GM13977 (cell line): Measurements from ENCODE around the gene UPF2.

Experiments used
- DNase-seq: peaks from one replicate; pipeline ENCODE4 v3.0.0; 2012; ENCODE audit warnings: low spot score
- in situ Hi-C: fragments of 300-500 bp; cut with MboI; formaldehyde crosslinking; loops from one replicate; pipeline ENCODE4 v1.12.0; 2022; ENCODE audit warnings: low sequenced_read_pairs, low pct_unique_long_range_greater_than_20kb, mixed read lengths, inconsistent platforms; ENCODE audit not compliant: unreplicated experiment
- TF ChIP-seq, protein P1 (sequence below): IDR thresholded peaks from 2 replicates; pipeline ENCODE4 v1.5.1; 2012; ENCODE audit warnings: mild to moderate bottlenecking, control low read depth; ENCODE audit not compliant: insufficient read depth; ENCODE audit errors: extremely low read depth, missing control alignments

The UPF2 gene

DNA sequence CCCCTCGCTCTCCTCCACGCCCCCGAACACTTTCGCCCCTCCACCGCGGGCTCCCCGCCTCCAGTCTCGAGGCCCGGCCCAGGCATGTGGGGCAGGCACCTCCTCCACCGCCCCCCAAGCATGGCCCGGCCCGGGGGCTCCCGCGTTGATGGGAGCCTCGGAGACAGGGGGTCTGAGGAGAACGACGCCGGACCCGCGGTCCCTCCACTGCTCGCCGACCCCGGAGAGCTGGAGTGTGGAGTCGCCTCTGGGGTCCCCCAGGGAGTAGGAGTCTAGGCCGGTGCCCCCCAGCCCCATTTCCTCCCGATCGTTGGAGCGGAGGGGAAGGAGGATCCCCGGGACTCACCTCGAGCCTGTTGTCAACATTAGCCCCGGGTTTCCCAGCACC lies 206 bp downstream of the UPF2 start:
- DNase-seq = peak; percentile 36
- in situ Hi-C loops = no loop called here

DNA sequence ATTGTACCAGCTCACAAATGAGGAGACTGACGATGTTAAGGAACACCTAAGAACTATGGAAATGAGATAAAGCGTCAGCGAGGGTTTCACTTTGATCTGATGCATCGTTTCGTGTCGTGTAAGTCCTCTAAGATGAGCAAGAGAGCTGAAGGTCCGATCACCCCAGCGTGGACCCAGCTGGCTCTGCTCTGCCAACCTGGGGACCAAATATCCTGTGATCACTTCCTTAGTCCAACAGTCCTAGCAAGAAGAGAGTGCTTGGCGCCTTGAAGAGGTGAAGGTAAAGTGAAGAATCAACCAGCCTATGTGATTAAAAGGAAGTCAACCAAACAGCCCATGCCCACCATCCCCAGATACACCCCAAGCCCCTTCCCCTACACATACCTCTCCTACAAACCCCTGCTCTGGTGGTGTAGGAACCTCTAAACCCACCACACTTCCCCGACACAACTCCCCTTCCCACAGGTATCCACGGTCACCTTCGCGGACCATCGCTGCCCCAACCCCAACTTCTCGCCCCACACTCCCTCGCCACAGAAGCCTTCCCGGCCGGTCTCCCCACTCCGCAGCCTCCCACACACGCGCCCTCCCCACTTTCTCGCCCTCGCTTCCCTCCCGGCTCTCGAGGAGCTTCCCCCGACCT lies 722 bp downstream of the UPF2 start:
- in situ Hi-C loops = no loop called here
- peak; percentile 40 for DNase-seq
- TF ChIP-seq, protein P1, sequence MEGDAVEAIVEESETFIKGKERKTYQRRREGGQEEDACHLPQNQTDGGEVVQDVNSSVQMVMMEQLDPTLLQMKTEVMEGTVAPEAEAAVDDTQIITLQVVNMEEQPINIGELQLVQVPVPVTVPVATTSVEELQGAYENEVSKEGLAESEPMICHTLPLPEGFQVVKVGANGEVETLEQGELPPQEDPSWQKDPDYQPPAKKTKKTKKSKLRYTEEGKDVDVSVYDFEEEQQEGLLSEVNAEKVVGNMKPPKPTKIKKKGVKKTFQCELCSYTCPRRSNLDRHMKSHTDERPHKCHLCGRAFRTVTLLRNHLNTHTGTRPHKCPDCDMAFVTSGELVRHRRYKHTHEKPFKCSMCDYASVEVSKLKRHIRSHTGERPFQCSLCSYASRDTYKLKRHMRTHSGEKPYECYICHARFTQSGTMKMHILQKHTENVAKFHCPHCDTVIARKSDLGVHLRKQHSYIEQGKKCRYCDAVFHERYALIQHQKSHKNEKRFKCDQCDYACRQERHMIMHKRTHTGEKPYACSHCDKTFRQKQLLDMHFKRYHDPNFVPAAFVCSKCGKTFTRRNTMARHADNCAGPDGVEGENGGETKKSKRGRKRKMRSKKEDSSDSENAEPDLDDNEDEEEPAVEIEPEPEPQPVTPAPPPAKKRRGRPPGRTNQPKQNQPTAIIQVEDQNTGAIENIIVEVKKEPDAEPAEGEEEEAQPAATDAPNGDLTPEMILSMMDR = no peak

More for the DNA sequence above, 206 bp downstream of the UPF2 start:
- TF ChIP-seq, protein P1 = no peak

DNA sequence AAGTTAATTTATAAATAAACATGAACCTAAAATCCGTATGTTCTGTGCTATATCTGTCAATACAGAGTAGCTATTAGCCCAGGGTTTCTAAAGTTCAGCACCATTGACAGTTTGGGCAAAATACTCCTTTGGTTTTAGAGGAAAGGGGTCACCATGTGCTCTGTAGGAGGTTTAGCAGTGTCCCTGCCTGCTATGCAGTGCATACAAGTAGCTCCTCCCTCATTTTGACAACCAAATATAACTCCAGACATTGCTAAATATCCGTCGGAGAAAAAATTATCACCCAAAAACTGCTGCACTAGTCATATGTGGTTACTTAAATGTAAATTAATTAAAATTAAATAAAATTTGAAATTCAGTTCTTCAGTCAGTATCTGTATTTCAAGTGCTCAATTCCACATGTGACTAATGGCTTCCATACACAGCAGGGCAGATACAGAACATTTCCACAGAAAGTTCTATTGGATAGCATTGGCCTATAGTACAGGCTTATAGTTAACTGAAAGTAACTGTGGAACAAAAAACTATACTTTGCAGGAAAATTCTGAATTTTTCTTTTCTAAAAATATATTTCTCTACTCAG lies 6.4 kb downstream of the UPF2 start:
- in situ Hi-C loops = no loop called here

DNA sequence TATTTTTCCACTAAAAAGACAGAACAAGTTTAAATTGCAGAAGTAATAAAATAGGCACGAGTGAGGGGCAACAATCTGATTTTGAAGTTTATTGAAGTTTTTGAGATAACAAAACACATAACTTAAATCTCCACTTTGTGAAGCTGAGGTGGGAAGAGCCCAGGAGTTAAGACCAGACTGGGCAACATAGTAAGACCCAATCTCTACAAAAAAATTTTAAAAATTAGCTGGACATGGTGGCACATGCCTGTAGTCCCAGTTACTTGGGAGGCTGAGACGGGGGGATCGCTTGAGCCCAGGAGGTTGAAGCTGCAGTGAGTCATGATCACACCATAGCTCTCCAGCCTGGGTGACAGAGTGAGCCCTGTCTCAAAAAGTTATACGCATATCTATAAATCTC lies 11.2 kb downstream of the UPF2 start:
- in situ Hi-C loops = no loop called here
- no peak for DNase-seq
- TF ChIP-seq, protein P1 = no peak

More for the DNA sequence above, 6.4 kb downstream of the UPF2 start:
- no peak for DNase-seq
- TF ChIP-seq, protein P1 = no peak

DNA sequence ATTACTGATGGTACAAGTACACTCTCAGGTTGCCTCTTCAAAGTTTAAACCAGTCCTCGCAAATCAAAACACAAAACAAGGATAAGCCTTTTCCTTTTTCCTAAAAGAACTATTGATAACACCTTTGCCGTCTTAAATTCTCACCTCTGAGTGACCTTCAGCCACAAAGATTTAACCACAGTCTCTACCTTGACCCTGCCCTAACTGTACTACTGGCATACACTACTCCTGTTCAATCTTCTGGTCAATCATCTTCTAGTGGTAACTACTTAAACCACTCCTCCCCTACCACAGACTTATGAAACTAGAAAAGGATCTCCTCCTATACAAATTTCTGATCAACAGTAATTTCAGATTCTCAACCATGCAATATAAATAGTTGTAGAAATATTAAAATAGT lies 15.1 kb downstream of the UPF2 start:
- TF ChIP-seq, protein P1 = no peak
- DNase-seq = no peak
- in situ Hi-C loops = no loop called here

DNA sequence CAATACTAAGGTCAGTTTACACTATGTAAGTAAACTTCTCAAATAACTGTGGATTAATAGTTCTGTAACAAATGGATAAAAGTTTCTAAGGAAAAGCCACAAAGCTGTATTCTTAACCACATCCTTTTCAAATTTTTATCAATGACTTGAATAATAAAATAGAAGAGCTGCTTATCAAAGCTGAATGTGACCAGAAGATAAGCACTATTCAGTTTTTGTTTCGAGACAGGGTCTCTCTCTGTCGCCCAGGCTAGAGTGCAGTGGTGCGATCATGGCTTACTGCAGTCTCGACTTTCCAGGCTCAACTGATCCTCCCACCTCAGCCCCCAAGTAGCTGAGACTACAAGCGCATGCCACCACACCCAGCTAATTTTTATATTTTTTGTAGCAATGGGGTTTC lies 17.0 kb downstream of the UPF2 start:
- DNase-seq = no peak
- TF ChIP-seq, protein P1 = no peak
- in situ Hi-C loops = no loop called here
